ENCODE results near the gene CCM2. TPM values are rescaled to one million over a fixed set of nuclear protein-coding genes. Genes with fewer than 3 reads are reported as not detected.
"Not testable (repeated sequence)": the region's sequence is repeated elsewhere in the genome, so short reads cannot be mapped to it uniquely, and the experiment has no call there.

Gene CCM2
- total RNA-seq, 1 experiment from 2014 or later = 29.0 TPM

DNA sequence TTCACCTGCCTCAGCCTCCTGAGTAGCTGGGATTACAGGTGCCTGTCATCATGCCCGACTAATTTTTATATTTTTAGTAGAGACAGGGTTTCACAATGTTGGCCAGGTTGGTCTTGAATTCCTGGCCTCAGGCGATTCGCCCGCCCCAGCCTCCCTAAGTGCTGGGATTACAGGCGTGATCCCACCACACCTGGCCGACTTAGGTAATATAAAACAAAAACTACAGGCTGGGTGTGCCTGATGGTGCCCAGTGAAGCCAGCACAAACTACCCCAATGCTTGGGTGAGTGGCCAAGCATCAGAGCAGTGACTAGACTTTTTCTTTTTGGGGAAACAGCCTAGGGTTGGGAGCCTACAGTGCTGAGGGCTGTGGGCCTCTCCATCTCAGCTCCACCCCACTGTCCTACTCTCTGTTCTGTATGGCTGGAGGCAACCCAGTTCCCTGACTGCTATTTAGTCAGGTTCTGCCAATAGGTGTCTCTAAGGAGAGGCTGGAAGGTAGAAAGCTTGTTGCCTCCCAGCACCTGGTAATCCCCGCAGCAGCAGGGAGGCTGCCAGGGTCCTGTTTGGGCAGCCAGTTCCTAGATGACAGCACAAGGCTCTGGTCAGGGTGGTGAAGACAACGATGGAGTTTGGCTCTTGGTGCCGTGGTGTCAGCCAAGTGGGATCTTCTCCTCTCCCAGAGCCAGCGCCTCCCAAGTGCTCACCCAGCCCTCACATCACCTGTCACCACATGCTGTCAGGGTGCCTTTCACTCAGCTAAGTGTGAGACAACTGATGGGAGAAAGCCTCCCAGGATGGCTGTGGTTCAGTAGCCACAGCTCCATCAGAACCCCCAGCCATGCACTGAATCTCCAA, 99.2 kb downstream of the CCM2 start:
- in situ Hi-C loops (cut with HindIII; ENCODE audit: low pct_unique_long_range_greater_than_20kb, low sequenced_read_pairs) = no loop called here
- DNase-seq (ENCODE audit: low read depth, low spot score) = no peak

DNA sequence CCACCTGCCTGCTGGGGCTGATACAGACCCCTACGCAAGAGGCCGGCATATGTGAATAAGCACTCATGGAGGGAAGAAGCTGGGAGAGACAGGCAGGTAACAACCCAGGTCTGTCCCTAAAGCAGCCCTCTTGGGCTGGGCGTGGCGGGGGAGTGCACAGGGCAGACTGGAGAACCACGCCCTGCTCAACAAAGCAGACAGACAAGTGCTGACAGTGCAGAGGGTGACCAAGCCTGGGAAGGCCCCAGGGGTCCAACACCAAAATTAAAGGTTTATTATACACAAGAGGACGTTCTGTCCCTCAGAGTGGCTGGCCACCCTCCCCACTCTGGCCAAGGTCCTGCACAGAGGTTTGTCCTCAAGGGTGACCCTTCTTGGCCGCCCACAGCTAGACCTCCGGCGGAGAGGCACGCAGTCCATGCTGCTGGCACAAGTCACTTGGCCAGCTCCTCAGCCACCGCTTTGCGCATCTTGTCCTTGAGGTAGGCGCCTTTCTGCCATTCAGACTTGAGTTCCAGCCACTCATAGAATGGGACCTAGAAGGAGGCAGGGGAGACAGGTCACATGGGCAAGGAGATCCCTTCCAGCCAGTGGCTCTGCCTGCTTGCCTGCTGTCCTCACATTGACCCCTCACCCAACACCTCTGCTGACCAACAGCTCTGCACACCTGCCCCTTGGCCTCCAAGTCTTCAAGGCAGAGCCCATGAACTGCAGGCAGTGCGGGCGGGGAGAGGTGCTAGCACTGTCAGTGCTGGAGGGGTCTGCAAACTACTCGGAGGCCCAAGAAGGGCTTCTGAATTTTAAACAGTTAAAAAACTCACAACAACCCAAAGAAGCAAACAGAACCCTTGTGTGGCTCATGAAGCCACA, 100.1 kb downstream of the CCM2 start:
- DNase-seq (ENCODE audit: low read depth, low spot score) = no peak
- in situ Hi-C loops (cut with HindIII; ENCODE audit: low pct_unique_long_range_greater_than_20kb, low sequenced_read_pairs) = no loop called here

DNA sequence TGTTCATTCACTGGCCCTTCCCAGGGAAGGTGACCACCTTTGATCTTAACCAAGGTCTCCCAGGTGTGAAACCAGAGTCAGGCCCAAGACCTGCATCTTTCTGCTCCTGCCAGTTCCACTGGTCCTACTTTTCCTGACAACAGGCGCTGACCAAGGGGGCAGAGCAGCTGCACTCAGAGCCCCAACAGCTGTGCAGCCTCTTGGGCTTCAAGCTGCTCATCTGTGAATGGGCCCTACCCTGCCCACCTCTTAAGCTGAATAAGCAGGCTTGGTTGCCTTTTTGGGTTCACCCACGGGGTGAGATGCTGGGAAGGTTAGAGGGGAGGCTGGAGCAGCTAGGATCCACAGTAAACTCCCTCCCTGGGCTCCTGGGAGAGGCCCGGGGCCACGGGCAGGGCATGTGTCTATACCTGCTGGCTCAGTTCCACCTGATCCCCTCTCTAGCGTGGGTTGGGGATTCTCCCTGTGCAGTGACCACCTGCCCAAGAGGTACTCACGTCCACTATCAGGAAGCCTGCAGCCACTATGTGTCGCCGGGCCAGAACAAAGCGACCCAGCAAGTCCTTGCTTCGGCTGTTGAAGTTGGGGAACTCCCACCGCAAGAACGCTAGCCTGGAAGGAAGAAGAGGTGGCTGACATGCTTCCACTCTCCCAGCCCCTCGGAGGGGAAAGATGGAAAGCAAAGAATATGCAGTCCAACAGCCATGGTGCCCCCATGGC, 100.9 kb downstream of the CCM2 start:
- no peak for DNase-seq (ENCODE audit: low read depth, low spot score)
- in situ Hi-C loops (cut with HindIII; ENCODE audit: low pct_unique_long_range_greater_than_20kb, low sequenced_read_pairs) = no loop called here

DNA sequence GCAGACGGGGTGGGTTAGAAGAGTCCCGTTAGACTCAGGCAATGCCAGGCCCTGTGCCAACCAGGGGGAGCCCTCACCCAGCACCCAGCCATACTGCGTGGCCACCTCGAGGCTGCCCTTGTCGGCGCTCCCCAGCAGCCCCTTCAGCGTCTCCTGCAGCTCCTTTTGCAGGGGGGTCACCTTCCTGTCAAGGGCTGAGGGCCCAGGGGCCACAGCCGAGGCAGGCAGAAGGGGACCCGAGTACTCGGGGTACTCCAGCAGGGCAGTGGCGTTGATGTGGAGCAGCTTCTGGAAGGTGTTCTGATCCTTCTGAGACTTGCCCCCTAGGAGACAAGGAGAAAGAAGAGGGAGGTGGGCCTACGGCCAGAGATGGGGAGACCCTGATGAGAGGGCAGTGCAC, 101.7 kb downstream of the CCM2 start:
- no peak for DNase-seq (ENCODE audit: low read depth, low spot score)
- in situ Hi-C loops (cut with HindIII; ENCODE audit: low pct_unique_long_range_greater_than_20kb, low sequenced_read_pairs) = no loop called here

DNA sequence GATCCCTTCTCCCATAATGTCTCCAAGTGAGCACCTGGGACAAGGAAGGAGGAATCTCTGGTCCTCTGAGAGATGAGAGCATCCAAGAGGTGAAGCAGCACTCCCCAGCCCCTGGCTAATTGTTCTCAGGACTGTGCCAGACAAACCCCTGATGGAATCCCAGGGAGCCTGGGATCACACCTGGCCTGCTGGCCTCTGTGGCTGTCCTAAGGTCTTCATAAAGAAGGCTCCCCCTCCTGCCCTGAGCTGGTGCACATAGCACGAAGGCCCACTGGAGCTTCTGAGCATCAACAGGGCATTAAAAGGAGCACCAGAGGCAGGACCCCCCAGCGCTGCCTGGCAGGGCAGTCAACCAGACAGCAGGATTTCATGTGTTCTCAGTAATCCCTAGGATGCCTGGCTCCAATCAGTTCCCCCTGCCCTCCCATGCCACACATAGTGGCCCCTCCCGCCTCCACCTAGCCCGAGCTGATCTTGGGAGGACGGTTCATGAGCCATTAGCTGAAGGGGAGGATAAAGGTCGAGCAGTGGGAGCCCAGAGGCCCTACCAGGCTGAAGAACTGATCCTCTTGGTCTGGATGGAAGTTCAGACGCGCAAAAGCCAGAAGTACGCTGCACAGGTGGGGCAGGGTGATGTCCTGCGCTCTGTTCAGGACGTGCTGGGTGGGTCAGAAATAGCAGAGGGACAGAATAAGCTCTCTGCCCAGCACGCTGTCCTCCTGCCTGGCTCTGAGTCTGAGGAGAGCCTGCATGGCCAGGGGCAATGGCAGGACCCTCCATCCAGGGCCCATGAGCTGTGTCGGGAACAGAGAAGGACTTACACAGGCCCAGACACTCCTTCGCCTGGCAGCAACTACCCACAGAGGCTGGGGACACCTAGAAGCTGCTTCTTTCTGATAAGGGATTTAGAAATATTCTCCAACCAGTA, 103.0 kb downstream of the CCM2 start:
- in situ Hi-C loops (cut with HindIII; ENCODE audit: low pct_unique_long_range_greater_than_20kb, low sequenced_read_pairs) = no loop called here
- DNase-seq (ENCODE audit: low read depth, low spot score) = no peak

- in situ Hi-C loops (cut with HindIII; ENCODE audit: low pct_unique_long_range_greater_than_20kb, low sequenced_read_pairs) = no loop called here
These were observed 104.2 kb downstream of the CCM2 start for GRCh38 chr7:45103958-45104843.

GRCh38 chr7:45104844-45105587, 105.0 kb downstream of the CCM2 start:
- no peak for DNase-seq (ENCODE audit: low read depth, low spot score)
- in situ Hi-C loops (cut with HindIII; ENCODE audit: low pct_unique_long_range_greater_than_20kb, low sequenced_read_pairs) = no loop called here

More at GRCh38 chr7:45103958-45104843, 104.2 kb downstream of the CCM2 start:
- no peak for DNase-seq (ENCODE audit: low read depth, low spot score)

DNA sequence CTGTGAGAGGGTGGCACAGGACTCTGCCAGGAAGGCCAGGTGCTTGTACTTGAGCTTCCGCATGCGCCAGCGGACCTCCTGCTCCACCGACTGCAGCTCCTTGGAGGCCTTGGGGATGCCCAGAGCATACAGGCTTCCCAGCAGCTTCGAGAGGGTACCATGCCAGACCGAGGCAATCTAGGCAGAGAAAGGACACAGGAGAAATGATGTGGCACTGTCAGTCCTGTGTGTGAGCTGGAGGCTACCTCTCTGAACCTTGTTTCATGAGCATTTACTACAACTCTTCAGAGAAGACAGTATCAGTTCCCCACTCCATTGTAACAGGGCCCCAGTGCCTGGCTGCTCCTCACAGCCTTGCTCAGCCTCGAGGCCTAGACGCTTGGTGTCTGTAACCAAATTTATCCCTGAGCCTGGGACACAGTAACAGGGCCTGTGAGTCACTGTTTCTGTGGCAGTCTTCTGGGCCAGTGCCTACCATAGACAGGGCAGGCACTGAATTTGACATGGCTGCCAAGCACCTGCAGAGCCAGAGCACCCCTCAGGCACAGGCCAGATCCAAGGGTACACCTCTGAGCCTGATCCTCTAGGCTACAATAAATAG, 105.7 kb downstream of the CCM2 start:
- no peak for DNase-seq (ENCODE audit: low read depth, low spot score)
- in situ Hi-C loops (cut with HindIII; ENCODE audit: low pct_unique_long_range_greater_than_20kb, low sequenced_read_pairs) = no loop called here

- no peak for DNase-seq (ENCODE audit: low read depth, low spot score)
- in situ Hi-C loops (cut with HindIII; ENCODE audit: low pct_unique_long_range_greater_than_20kb, low sequenced_read_pairs) = no loop called here
These were observed 106.8 kb downstream of the CCM2 start for GRCh38 chr7:45106820-45107219.

GRCh38 chr7:45107356-45107755, 107.4 kb downstream of the CCM2 start:
- peak; percentile 90 for DNase-seq (ENCODE audit: low read depth, low spot score)
- in situ Hi-C loops (cut with HindIII; ENCODE audit: low pct_unique_long_range_greater_than_20kb, low sequenced_read_pairs) = no loop called here

GRCh38 chr7:45108863-45109262, 108.9 kb downstream of the CCM2 start:
- DNase-seq (ENCODE audit: low read depth, low spot score) = no peak
- in situ Hi-C loops (cut with HindIII; ENCODE audit: low pct_unique_long_range_greater_than_20kb, low sequenced_read_pairs) = no loop called here

DNA sequence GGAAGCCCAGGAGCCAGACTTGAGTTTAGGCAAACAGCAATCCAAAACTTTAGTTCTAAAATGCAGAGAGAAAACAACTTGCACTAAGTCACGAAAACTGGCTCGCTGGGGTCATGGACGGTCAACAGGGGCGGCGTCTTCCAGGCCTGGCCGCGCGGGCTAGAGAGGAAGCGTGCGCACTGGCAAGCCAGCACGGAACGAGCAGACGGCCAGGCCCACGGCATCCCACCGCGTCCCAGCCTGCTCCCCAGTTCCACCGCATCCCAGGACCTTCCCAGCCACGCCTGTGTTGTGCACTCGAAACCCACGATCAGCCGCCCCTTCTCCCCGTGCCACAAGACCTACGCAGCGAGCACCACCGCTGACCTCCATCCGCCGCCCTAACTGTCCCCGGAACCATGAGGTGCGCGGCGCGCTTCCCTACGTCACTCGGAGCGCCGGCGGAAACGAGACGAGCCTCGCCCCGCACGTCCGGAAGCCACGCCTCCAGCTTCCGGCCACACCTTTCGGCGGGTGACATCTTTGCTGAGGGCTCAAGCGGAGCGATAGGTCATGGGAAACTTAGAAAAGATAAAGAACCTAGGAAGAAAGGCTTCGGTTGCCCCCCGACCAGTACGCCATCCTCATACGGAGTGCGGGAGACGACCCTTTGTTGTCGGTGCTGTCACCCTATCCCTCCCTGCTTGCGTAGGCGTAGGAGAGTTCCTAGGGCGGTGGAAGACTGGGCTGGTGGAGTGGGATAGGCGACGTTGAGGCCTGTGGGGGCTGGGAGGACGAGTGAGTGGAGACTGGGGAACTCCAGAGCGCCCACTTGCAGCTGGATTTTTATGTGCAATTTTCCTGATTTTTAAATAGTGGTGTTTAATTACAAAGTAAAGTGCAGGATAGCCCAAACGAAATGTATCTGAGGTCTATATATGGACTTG, 111.6 kb downstream of the CCM2 start, which contains the start of gene TBRG4:
Gene TBRG4, minus strand, starts transcription at position 400 of the 926 bp plus-strand sequence. CDS start 2,460 bp downstream, outside the sequence.
- peak; percentile 98 for DNase-seq (ENCODE audit: low read depth, low spot score)
- in situ Hi-C loops (cut with HindIII; ENCODE audit: low pct_unique_long_range_greater_than_20kb, low sequenced_read_pairs) = no loop called here

- no peak for DNase-seq (ENCODE audit: low read depth, low spot score)
- in situ Hi-C loops (cut with HindIII; ENCODE audit: low pct_unique_long_range_greater_than_20kb, low sequenced_read_pairs) = no loop called here
These were observed 112.6 kb downstream of the CCM2 start for GRCh38 chr7:45112648-45113047.

DNA sequence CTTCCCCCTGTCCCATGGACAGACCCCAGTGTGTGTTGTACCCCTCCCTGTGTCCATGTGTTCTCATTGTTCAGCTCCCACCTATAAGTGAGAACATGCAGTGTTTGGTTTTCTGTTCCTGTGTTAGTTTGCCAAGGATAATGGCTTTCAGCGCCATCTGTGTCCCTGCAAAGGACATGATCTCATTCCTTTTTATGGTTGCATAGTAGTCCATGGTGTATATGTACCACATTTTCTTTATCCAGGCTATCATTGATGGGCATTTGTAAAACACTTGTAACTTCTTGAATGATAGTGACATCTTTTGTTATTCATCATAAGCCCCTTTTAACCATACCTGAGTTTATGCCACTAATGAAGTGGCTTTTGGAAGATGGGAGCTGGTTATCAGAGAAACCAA, 114.3 kb downstream of the CCM2 start:
- in situ Hi-C loops (cut with HindIII; ENCODE audit: low pct_unique_long_range_greater_than_20kb, low sequenced_read_pairs) = not testable (repeated sequence)

More for the DNA sequence above, 114.3 kb downstream of the CCM2 start:
- DNase-seq (ENCODE audit: low read depth, low spot score) = not testable (repeated sequence)

Data from SK-MEL-5 (cell line).